PC-3 (cell line): ENCODE results near the gene FAM98B.

Experiments
- CTCF ChIP-seq: fragments of 300-600 bp; sonication (generic); conservative IDR thresholded peaks from 2 replicates; pipeline ENCODE4 v1.5.1; 2017; ENCODE audit warnings: antibody characterized with exemption, low read depth, mild to moderate bottlenecking, low read length
- EZH2 ChIP-seq: fragments of 300-600 bp; sonication (generic); IDR thresholded peaks from one replicate; pipeline ENCODE4 v1.6.1; 2017; ENCODE audit warnings: antibody characterized with exemption, mild to moderate bottlenecking, low read length; ENCODE audit not compliant: unreplicated experiment

- no peak for TF ChIP-seq CTCF
- TF ChIP-seq EZH2: no peak
Observed at GRCh38 chr15:38534691-38535090, 80.8 kb downstream of the FAM98B start.
